SU-DHL-6 (cell line): ENCODE measurements around the gene NFATC3.

ENCODE experiments used
- H2AFZ ChIP-seq: fragments of 200-600 bp; sonication (generic); 2 replicates; pipeline ENCODE4 v1.6.1; 2014; ENCODE audit warnings: low read depth, mild to moderate bottlenecking, moderate library complexity, mixed read lengths, antibody characterized with exemption, low read length; ENCODE audit not compliant: severe bottlenecking
- H3F3A ChIP-seq: fragments of 200-600 bp; shearing (Covaris generic); 2 replicates; pipeline ENCODE4 v1.6.0; 2016; ENCODE audit warnings: antibody characterized with exemption, mild to moderate bottlenecking; ENCODE audit not compliant: insufficient read depth
- H3K27ac ChIP-seq: fragments of 200-600 bp; sonication (generic); 2 replicates; pipeline ENCODE4 v1.5.1; 2016; ENCODE audit warnings: low read depth, mild to moderate bottlenecking, low read length, moderate library complexity, mixed read lengths
- H3K27me3 ChIP-seq: fragments of 200-600 bp; sonication (generic), shearing (Covaris generic); 2 replicates; pipeline ENCODE4 v1.6.0; 2014; ENCODE audit warnings: mild to moderate bottlenecking, low read length
- H3K36me3 ChIP-seq: fragments of 200-600 bp; sonication (generic); 2 replicates; pipeline ENCODE4 v1.6.1; 2014; ENCODE audit warnings: mild to moderate bottlenecking, low read length, mixed read lengths
- H3K4me2 ChIP-seq: fragments of 300-600, 200-600 bp; shearing (Covaris generic), sonication (generic); 2 replicates; pipeline ENCODE4 v1.6.0; 2014; ENCODE audit warnings: low read length, low read depth, mild to moderate bottlenecking; ENCODE audit not compliant: poor library complexity, severe bottlenecking
- H3K4me3 ChIP-seq: fragments of 200-600 bp; sonication (generic); 2 replicates; pipeline ENCODE4 v1.5.1; 2014; ENCODE audit warnings: antibody characterized with exemption, low read length, mild to moderate bottlenecking, mixed read lengths; ENCODE audit not compliant: insufficient read depth, poor library complexity, severe bottlenecking
- H3K79me2 ChIP-seq: fragments of 200-600 bp; sonication (generic); 2 replicates; pipeline ENCODE4 v1.6.1; 2014; ENCODE audit warnings: mild to moderate bottlenecking, low read length, moderate library complexity; ENCODE audit not compliant: insufficient read depth
- H3K9ac ChIP-seq: fragments of 200-600 bp; sonication (generic); 2 replicates; pipeline ENCODE4 v1.7.0; 2014; ENCODE audit warnings: mild to moderate bottlenecking, low read length
- H3K9me2 ChIP-seq: fragments of 200-600 bp; sonication (generic); replicated peaks from 2 replicates; pipeline ENCODE4 v1.6.1; 2014; ENCODE audit warnings: low read length; ENCODE audit not compliant: insufficient read depth
- H3K9me3 ChIP-seq: fragments of 200-600 bp; sonication (generic); 2 replicates; pipeline ENCODE4 v1.6.1; 2014; ENCODE audit warnings: low read length, mixed read lengths; ENCODE audit not compliant: insufficient read depth
- H4K20me1 ChIP-seq: fragments of 200-600 bp; sonication (generic); 2 replicates; pipeline ENCODE4 v1.6.1; 2014; ENCODE audit warnings: low read depth, mild to moderate bottlenecking, antibody characterized with exemption, low read length, moderate library complexity, mixed read lengths
- EZH2phosphoT487 ChIP-seq: fragments of 200-600 bp; sonication (generic), shearing (Covaris generic); conservative IDR thresholded peaks from 2 replicates; pipeline ENCODE4 v1.6.1; 2018; ENCODE audit warnings: mild to moderate bottlenecking, antibody characterized with exemption, low read length, moderate library complexity, mixed read lengths
- TF ChIP-seq, protein P1 (sequence below): fragments of 200-600 bp; sonication (generic); IDR thresholded peaks from one replicate; pipeline ENCODE4 v1.5.1; 2017; ENCODE audit warnings: antibody characterized with exemption, mild to moderate bottlenecking, low read length, moderate library complexity; ENCODE audit not compliant: insufficient read depth, poor library complexity, severe bottlenecking

NFATC3 gene

DNA sequence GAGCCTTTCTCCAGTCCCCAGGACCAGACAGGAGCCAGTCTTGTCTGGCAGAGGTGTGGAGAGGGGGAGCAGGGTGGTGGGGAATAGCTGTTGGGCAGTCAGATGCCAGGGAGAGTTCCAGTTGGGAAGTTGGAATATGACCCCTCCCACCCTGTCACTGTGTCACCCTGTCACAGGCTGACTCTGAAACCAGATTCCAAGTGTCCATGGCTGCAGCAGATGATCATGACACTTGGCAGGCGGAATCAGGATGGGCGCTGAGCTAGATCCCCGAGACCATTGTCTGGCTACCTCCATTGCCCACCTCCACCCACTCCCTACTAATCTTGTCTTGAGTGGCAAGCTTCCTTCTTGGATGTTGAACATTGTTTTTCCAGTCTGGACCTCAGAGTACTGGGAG, 9.2 kb upstream of the NFATC3 start:
- H3K9ac ChIP-seq = no peak overlapping the region
- TF ChIP-seq, protein P1, sequence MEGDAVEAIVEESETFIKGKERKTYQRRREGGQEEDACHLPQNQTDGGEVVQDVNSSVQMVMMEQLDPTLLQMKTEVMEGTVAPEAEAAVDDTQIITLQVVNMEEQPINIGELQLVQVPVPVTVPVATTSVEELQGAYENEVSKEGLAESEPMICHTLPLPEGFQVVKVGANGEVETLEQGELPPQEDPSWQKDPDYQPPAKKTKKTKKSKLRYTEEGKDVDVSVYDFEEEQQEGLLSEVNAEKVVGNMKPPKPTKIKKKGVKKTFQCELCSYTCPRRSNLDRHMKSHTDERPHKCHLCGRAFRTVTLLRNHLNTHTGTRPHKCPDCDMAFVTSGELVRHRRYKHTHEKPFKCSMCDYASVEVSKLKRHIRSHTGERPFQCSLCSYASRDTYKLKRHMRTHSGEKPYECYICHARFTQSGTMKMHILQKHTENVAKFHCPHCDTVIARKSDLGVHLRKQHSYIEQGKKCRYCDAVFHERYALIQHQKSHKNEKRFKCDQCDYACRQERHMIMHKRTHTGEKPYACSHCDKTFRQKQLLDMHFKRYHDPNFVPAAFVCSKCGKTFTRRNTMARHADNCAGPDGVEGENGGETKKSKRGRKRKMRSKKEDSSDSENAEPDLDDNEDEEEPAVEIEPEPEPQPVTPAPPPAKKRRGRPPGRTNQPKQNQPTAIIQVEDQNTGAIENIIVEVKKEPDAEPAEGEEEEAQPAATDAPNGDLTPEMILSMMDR = no peak
- TF ChIP-seq EZH2phosphoT487 = no peak
- H3K9me2 ChIP-seq = no peaks in the 10 kb centered on the region
- H4K20me1 ChIP-seq = no peaks in the 10 kb centered on the region
- H3K4me2 ChIP-seq = no peak overlapping the region
- H3F3A ChIP-seq = no peaks in the 10 kb centered on the region; the same call in 1 of the 2 replicates
- no peaks in the 10 kb centered on the region for H3K27me3 ChIP-seq
- H3K4me3 ChIP-seq = no peak overlapping the region
- H3K9me3 ChIP-seq = no peaks in the 10 kb centered on the region
- no peaks in the 10 kb centered on the region for H3K79me2 ChIP-seq
- H2AFZ ChIP-seq = no peak overlapping the region
- H3K36me3 ChIP-seq = no peaks in the 10 kb centered on the region; the same call in 1 of the 2 replicates
- H3K27ac ChIP-seq = peak overlapping the region; percentile 58; the same call in 1 of the 2 replicates

DNA sequence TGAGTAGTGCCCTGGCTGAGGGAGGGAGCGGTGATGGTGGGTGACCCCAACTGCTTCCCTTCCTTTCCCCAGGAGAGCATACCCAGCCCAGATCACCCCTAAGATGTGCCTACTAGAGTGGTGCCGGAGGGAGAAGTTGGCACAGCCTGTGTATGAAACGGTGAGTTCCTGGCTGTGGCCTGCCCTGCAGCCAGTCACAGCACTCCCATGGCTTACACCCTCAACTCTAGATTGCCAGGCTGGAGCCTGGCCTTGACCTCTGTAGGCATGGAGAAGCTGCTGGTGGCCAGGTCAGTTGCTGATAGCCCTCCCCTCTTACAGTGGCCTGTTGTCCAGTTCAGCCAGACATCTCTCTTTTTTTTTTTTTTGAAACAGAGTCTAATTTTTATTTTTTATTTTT, 8.6 kb upstream of the NFATC3 start:
- no peaks in the 10 kb centered on the region for H3K9me3 ChIP-seq
- no peaks in the 10 kb centered on the region for H3K36me3 ChIP-seq
- H3K79me2 ChIP-seq = no peaks in the 10 kb centered on the region
- no peaks in the 10 kb centered on the region for H3K27me3 ChIP-seq
- no peaks in the 10 kb centered on the region; the same call in 1 of the 2 replicates for H3F3A ChIP-seq
- no peaks in the 10 kb centered on the region for H3K9me2 ChIP-seq
- no peaks in the 10 kb centered on the region for H4K20me1 ChIP-seq
- H3K27ac ChIP-seq = no peak overlapping the region
- H3K9ac ChIP-seq = no peak overlapping the region
- no peak overlapping the region for H3K4me3 ChIP-seq
- no peak overlapping the region for H2AFZ ChIP-seq
- TF ChIP-seq EZH2phosphoT487 = no peak
- TF ChIP-seq, protein P1 = no peak
- no peak overlapping the region for H3K4me2 ChIP-seq

DNA sequence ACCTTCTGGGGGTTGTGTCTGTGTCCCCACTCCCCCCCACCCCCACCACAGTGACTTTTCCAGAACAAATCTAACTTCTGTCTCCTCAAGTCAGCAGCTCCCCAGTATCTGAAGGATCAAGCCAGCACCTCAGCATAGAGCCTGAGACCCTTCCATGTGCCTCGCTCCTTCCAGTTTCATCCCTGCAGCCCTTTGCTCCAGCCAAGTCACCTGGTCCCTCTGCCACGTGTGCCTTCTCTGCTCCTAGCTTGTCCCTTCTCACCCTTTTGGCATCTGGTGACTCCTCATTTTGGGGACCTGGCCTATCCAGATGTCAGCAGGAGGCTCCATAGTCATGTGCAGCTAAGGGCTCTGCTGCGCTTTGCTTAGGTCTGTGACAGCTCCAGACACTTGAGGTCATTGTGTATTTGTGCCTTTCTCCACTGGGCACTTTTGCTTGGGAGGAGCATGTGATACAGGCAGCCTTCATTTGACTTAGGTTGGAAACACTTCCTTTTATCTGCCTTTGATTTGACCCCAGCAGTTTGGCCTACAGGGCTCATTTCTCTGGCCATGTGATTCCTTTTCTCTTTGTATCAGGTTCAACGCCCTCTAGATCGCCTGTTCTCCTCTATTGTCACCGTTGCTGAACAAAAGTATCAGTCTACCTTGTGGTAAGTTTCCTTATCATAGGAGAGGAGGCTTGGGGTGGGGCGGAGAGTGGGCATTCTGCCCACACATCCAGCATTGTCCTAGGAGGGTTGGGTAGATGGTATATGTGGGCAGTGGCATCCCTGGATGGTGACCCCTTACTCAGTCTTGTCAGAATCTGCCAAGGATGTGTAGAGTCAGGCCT, 7.1 kb upstream of the NFATC3 start:
- Histone ChIP-seq H3F3A (no peaks in the 10 kb centered on the region; the same call in 1 of the 2 replicates), H4K20me1 (no peaks in the 10 kb centered on the region), H3K27ac (no peak overlapping the region), H3K4me3 (no peak overlapping the region), H3K9me2 (no peaks in the 10 kb centered on the region), H3K4me2 (no peak overlapping the region), H2AFZ (no peak overlapping the region), H3K9me3 (no peaks in the 10 kb centered on the region), H3K79me2 (no peaks in the 10 kb centered on the region), H3K27me3 (no peaks in the 10 kb centered on the region), H3K36me3 (no peaks in the 10 kb centered on the region), H3K9ac (no peak overlapping the region)
- TF ChIP-seq EZH2phosphoT487 = no peak
- TF ChIP-seq, protein P1 = no peak
